Fibroblast of pulmonary artery (primary cell): Measurements from ENCODE around the gene ZBTB8B.
A peak's percentile ranks its signal among the peaks of the same experiment; 100 is the strongest.
"Not testable (repeated sequence)": the region's sequence is repeated elsewhere in the genome, so short reads cannot be mapped to it uniquely, and the experiment has no call there.

Experiments
- DNase-seq: peaks from one replicate; pipeline ENCODE4 v3.0.0-alpha.2; 2010; ENCODE audit warnings: low read depth
- H3K4me3 ChIP-seq: replicated peaks from 2 replicates; pipeline ENCODE4 v1.5.1; 2011; ENCODE audit warnings: low read depth, mild to moderate bottlenecking, control low read depth, low read length, moderate library complexity
- TF ChIP-seq, protein P1 (sequence below): IDR thresholded peaks from 2 replicates; pipeline ENCODE4 v1.5.1; 2011; ENCODE audit warnings: mild to moderate bottlenecking, control low read depth, low read length, inconsistent platforms; ENCODE audit errors: missing control alignments

ZBTB8B gene

DNA sequence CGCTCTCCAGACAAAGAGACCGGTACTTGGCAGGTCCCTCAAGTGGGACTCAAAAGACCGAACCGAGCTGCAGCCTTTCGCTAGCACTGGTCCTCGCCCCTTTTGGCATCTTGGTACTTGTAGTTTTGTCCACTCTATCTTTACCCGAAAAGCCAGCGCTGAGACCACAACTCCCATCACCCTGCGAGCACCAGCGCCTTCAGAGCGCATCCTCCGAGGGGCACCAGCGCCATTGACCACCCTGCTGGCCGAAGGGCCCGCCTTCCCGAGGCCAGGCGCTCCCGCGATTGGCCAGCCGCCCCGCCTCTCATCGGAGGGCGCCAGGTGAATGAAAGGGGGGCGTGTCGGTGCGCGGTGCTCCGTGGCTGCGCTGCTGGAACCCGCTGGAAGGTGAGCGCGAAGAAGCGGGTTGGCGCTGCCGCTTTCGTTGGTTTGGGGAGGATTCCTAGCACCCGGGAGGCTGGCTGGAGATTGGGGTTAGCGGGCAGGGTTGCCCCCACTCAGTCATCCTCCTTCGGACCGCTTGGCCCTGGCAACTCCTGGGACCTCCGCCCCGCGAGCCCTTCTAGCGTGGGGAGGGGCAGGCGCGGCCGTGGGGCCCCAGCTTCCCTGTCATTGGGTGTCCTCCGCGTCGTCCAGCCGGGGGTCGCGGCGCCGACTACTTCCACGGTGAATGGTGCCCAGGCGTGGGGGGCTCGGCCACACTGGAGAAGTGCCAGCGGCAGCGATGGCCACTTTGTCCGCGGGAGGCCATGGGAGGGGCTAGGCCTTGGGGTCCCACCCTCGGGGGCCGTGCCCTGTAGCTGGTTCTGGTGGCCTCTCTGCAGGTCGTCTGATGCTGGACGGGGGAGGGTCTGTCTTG lies at the start of gene ZBTB8B:
Gene ZBTB8B (plus strand): TSS at position 357 of the 862 bp plus-strand sequence. CDS start 5,553 bp downstream, outside the sequence.
- peak within 1 kb of the TSS; percentile 55 for H3K4me3 ChIP-seq
- peak; percentile 84 for DNase-seq
- TF ChIP-seq, protein P1, sequence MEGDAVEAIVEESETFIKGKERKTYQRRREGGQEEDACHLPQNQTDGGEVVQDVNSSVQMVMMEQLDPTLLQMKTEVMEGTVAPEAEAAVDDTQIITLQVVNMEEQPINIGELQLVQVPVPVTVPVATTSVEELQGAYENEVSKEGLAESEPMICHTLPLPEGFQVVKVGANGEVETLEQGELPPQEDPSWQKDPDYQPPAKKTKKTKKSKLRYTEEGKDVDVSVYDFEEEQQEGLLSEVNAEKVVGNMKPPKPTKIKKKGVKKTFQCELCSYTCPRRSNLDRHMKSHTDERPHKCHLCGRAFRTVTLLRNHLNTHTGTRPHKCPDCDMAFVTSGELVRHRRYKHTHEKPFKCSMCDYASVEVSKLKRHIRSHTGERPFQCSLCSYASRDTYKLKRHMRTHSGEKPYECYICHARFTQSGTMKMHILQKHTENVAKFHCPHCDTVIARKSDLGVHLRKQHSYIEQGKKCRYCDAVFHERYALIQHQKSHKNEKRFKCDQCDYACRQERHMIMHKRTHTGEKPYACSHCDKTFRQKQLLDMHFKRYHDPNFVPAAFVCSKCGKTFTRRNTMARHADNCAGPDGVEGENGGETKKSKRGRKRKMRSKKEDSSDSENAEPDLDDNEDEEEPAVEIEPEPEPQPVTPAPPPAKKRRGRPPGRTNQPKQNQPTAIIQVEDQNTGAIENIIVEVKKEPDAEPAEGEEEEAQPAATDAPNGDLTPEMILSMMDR, result no peak

DNA sequence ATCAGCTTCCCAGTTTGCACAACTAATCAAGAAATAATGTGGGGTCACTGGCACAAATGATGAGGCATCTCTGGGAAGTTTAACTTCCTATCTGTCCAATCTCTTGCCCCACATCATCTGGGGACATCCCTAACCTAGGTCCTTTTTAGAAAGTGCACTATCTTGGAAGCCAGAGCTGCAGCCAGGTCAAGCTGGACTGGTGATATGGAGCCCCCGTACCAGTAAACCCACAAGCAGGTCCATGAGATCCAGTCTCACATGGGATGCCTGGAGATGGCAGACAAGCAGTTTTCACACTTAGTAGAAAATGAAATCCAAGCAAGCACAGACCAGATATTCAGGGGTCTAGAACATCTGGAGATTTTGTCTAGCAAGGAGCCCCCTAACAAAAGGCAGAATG lies 43.1 kb upstream of the ZBTB8B start:
- no peak for DNase-seq
- no peak overlapping the region for H3K4me3 ChIP-seq
- TF ChIP-seq, protein P1, result no peak

DNA sequence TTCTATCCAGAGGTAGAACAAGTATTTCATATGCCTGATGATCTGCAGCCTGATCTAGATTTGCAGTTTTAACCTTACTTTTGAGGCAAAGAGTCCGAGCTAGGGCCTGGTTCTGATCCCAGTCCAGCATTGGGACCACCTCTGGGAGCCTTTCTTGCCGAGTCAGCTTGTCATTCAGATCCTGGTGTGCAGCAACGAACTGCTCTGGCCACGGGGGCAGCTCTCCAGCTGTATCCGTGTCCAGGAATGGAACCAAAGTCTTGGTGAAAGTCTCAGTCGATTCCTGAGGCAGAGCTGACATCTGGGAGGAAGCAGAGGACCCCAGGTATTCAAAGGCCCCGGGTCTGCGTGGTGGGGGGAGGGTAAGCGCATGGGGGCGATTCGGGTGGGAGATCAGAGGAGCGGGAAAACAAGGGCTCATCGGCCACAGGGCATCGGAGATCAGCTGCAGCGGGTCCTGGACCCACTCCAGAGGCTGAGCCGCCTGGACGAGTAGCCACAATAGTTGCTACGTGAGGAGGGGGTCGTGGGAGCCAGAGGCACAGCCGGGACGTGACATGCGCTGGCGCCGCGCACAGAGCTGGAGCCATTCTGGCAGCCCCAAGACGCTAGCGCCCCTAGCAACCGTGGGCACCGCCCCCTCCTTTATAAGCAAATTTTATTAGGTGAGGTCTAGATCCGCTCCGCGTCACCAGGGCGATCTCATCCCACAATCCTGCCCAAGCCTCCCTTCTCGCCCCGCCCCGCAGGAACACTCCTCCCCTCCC lies 38.2 kb upstream of the ZBTB8B start:
- H3K4me3 ChIP-seq, result peak overlapping the region; percentile 34
- TF ChIP-seq, protein P1, result no peak
- DNase-seq, result peak; percentile 13

DNA sequence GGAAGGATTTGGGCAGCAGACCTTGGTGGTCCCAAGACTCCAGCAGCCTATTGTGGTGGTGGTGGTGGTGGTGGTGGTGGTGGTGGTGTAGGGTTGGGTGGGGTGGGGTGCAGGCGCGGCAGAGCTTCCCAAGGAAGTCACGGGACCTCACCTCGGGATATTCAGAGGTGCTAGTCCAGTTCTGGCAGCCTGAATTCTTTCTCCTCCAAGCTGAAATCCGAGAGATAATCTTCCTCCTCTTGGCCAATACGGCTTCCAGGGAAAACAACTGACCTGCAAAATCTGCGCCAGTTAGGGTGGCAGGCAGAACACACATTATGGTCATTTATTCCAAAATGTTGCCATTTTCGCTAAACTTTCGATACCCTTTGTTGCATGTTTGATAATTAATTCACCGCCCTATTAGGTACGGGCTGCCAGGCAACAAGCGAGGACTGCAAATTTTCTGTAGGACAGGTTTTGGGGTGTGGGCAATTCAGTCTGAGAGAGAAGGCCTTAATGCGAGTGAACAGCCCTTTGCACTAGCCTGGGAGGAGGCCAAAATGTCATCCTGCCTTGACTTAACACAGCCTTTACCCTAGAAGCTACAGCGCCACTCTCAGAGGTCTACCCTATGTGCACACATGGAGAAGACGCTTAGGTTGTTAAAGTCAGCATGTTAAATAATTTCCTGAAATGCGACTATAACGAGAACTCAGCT lies 37.5 kb upstream of the ZBTB8B start:
- TF ChIP-seq, protein P1, result no peak
- no peak overlapping the region for H3K4me3 ChIP-seq
- DNase-seq, result no peak

DNA sequence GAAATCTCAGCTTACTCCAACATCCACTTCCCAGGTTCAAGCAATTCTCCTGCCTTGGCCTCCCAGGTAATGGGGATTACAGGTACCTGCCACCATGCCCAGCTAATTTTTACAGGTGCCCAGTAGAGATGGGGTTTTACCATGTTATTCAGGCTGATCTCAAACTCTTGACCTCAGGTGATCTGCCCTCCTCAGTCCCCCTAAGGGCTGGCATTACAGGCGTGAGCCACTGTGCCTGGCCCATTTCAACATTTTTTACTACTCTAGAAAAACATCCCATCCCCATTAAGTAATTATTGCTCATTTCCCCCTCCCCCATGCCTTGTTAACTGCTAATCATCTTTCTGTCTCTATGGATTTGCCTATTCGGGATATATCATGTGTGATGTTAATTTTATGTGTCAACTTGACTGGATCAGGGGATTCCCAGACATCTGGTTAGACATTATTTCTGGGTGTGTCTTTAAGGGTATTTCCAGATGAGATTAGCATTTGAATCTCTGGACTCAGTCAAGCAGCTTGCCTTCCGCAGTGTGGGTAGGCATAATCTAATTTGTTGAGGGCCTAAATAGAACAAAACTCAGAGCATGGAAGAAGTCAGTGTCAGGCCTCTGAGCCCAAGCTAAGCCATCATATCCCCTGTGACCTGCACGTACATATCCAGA lies 33.0 kb upstream of the ZBTB8B start:
- no peak for DNase-seq
- no peak overlapping the region for H3K4me3 ChIP-seq
- TF ChIP-seq, protein P1, result no peak

DNA sequence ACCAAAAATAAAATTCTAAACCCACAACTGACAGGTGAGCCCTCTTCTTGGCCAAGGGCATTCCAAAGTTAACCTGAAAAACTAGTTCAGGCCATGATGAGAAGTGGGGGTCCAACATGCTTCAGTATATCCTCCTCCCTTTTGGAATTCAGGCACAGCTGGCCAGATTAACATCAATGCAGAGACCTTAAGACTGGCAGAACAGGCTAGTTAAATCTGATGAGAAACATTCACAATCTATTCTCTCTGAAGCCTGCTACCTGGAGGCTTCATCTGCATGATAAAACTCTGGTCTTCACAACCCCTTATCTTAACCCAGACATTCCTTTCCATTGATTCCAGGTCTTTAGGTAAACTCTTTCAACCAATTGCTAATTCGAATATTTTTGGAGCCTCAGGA lies 26.7 kb upstream of the ZBTB8B start:
- DNase-seq, result no peak
- TF ChIP-seq, protein P1, result no peak

DNA sequence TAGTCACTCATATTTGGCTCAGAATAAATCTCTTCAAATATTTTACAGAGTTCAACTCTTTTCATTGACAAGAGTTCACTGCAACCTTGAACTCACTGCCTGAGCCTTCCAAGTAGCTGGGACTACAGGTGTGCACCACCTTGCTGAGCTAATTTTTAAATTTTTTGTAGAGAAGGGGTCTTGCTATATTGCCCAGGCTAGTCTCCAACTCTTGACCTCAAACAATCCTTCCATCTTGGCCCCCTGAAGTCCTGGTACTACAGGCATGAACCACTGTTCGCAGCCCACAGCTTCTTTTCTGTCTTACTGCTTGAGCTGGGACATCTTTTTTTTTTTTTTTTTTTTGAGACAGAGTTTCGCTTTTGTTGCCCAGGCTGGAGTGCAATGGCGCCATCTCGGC lies 26.1 kb upstream of the ZBTB8B start:
- H3K4me3 ChIP-seq, DNase-seq: not testable (repeated sequence)

More for the DNA sequence above, 26.7 kb upstream of the ZBTB8B start:
- no peak overlapping the region for H3K4me3 ChIP-seq

DNA sequence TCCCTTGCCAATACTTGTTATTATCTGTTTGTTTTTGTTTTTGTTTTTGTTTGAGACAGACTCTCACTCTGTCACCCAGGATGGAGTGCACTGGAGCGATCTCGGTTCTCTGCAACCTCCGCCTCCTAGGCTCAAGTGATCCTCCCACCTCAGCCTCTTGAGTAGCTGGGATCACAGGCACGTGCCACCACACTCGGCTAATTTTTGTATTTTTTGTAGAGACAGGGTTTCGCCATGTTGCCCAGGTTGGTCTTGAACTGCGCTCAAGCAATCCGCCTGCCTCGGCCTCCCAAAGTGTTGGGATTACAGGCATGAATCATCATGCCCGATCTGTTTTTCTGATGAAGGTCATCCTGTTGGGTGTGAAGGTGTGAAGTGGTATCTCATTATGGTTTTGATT lies 23.4 kb upstream of the ZBTB8B start:
- H3K4me3 ChIP-seq, DNase-seq: not testable (repeated sequence)
